Hepatocyte (in vitro differentiated cells): ENCODE measurements around the gene POU3F3. TPM values are rescaled to one million over a fixed set of nuclear protein-coding genes. Genes with fewer than 3 reads are reported as not detected.

Experiments used
- DNase-seq: peaks from one replicate; pipeline ENCODE4 v3.0.0-alpha.2; 2016; ENCODE audit warnings: low spot score
- H2AFZ ChIP-seq: fragments of 200-600 bp; sonication (generic); 2 replicates; pipeline ENCODE4 v1.6.0; 2016; ENCODE audit warnings: antibody characterized with exemption, mild to moderate bottlenecking
- H3K27ac ChIP-seq: fragments of 200-600 bp; sonication (generic); 2 replicates; pipeline ENCODE4 v1.5.1; 2016; ENCODE audit warnings: mild to moderate bottlenecking
- H3K27me3 ChIP-seq: fragments of 200-600 bp; sonication (generic); 2 replicates; pipeline ENCODE4 v1.6.1; 2016
- H3K36me3 ChIP-seq: fragments of 200-600 bp; sonication (generic); replicated peaks from 2 replicates; pipeline ENCODE4 v1.5.1; 2016; ENCODE audit warnings: low read depth; ENCODE audit not compliant: insufficient read depth
- H3K4me1 ChIP-seq: fragments of 200-600 bp; sonication (generic); 2 replicates; pipeline ENCODE4 v1.5.1; 2016; ENCODE audit warnings: mild to moderate bottlenecking, moderate library complexity; ENCODE audit not compliant: insufficient read depth
- H3K4me2 ChIP-seq: fragments of 200-600 bp; sonication (generic); 2 replicates; pipeline ENCODE4 v1.6.0; 2016
- H3K4me3 ChIP-seq: fragments of 200-600 bp; sonication (generic); 2 replicates; pipeline ENCODE4 v1.5.1; 2016; ENCODE audit warnings: mild to moderate bottlenecking
- H3K79me2 ChIP-seq: fragments of 200-600 bp; sonication (generic); 2 replicates; pipeline ENCODE4 v1.6.0; 2017; ENCODE audit warnings: mild to moderate bottlenecking
- H3K9me2 ChIP-seq: fragments of 200-600 bp; sonication (generic); replicated peaks from 2 replicates; pipeline ENCODE4 v1.6.0; 2017; ENCODE audit warnings: mild to moderate bottlenecking; ENCODE audit not compliant: insufficient read depth
- H3K9me3 ChIP-seq: fragments of 200-600 bp; sonication (generic); 2 replicates; pipeline ENCODE4 v1.5.1; 2016; ENCODE audit warnings: low read depth, mild to moderate bottlenecking
- H4K20me1 ChIP-seq: fragments of 200-600 bp; sonication (generic); 2 replicates; pipeline ENCODE4 v1.6.0; 2016; ENCODE audit warnings: mild to moderate bottlenecking; ENCODE audit not compliant: insufficient read depth, poor library complexity, severe bottlenecking
- EZH2 ChIP-seq: fragments of 200-600 bp; sonication (generic); IDR thresholded peaks from 2 replicates; pipeline ENCODE4 v1.6.1; 2016; ENCODE audit warnings: antibody characterized with exemption, mild to moderate bottlenecking, borderline replicate concordance
- EZH2phosphoT487 ChIP-seq: fragments of 200-600 bp; sonication (generic); IDR thresholded peaks from one replicate; pipeline ENCODE4 v1.6.1; 2018; ENCODE audit warnings: antibody characterized with exemption, mild to moderate bottlenecking, low read depth, moderate library complexity; ENCODE audit not compliant: unreplicated experiment, severe bottlenecking
- WGBS: methylation state at CpG from one replicate; pipeline ENCODE4 v1.1.6; 2016; ENCODE audit warnings: low lambda C conversion rate; ENCODE audit errors: missing lambda C conversion rate; 5-methylcytosine and 5-hydroxymethylcytosine counted together
- polyA plus RNA-seq: library from polyadenylated mRNA; unstranded; fragments of >200 nt; fragmentation: Nextera tagmentation; extraction: Ambion mirVana; gene quantifications from 2 replicates; pipeline ENCODE4 v1.2.1, GENCODE V29; 2016
- total RNA-seq: library from RNA; depleted of rRNA; stranded (reverse); fragments of >200 nt; gene quantifications from 2 replicates; pipeline ENCODE4 v1.2.3, GENCODE V29; 2014
- TF ChIP-seq, protein P1 (sequence below): fragments of 200-600 bp; sonication (generic); IDR thresholded peaks from 2 replicates; pipeline ENCODE4 v1.5.1; 2016; ENCODE audit warnings: antibody characterized with exemption, mild to moderate bottlenecking; ENCODE audit not compliant: poor library complexity

The POU3F3 gene
- total and polyA plus RNA-seq, 2 experiments from 2014 or later, result not detected

- H2AFZ ChIP-seq, result no peak overlapping the region
- no peak overlapping the region for H3K4me3 ChIP-seq
- DNase-seq, result no peak
These were observed 34.8 kb downstream of the POU3F3 start for GRCh38 chr2:104888489-104889258.

GRCh38 chr2:104889291-104889959, 35.5 kb downstream of the POU3F3 start:
- TF ChIP-seq EZH2 (no peak), EZH2phosphoT487 (no peak)
- TF ChIP-seq, protein P1, sequence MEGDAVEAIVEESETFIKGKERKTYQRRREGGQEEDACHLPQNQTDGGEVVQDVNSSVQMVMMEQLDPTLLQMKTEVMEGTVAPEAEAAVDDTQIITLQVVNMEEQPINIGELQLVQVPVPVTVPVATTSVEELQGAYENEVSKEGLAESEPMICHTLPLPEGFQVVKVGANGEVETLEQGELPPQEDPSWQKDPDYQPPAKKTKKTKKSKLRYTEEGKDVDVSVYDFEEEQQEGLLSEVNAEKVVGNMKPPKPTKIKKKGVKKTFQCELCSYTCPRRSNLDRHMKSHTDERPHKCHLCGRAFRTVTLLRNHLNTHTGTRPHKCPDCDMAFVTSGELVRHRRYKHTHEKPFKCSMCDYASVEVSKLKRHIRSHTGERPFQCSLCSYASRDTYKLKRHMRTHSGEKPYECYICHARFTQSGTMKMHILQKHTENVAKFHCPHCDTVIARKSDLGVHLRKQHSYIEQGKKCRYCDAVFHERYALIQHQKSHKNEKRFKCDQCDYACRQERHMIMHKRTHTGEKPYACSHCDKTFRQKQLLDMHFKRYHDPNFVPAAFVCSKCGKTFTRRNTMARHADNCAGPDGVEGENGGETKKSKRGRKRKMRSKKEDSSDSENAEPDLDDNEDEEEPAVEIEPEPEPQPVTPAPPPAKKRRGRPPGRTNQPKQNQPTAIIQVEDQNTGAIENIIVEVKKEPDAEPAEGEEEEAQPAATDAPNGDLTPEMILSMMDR, result no peak

More at GRCh38 chr2:104888489-104889258, 34.8 kb downstream of the POU3F3 start:
- Histone ChIP-seq H3K79me2 (no peaks in the 10 kb centered on the region), H4K20me1 (no peaks in the 10 kb centered on the region), H3K36me3 (no peaks in the 10 kb centered on the region), H3K9me2 (no peaks in the 10 kb centered on the region), H3K9me3 (no peaks in the 10 kb centered on the region), H3K4me1 (no peaks in the 10 kb centered on the region), H3K4me2 (no peak overlapping the region), H3K27ac (no peak overlapping the region), H3K27me3 (peaks cover 9% of the 10 kb centered on the region)
- WGBS, result 90% methylated on average over 7 of the region's 7 CpGs
- TF ChIP-seq EZH2phosphoT487, result no peak
- TF ChIP-seq EZH2, result no peak
- TF ChIP-seq, protein P1, result no peak

GRCh38 chr2:104889960-104890684, 36.2 kb downstream of the POU3F3 start:
- TF ChIP-seq, protein P1, result no peak
- TF ChIP-seq EZH2phosphoT487, result no peak
- TF ChIP-seq EZH2, result no peak
- H4K20me1 ChIP-seq, result no peaks in the 10 kb centered on the region
- no peak overlapping the region for H2AFZ ChIP-seq
- WGBS, result 88% methylated on average over 15 of the region's 15 CpGs
- no peaks in the 10 kb centered on the region for H3K27me3 ChIP-seq
- no peak overlapping the region for H3K27ac ChIP-seq
- no peak overlapping the region for H3K4me2 ChIP-seq
- no peaks in the 10 kb centered on the region for H3K9me2 ChIP-seq
- no peak overlapping the region for H3K4me3 ChIP-seq
- DNase-seq, result no peak
- H3K4me1 ChIP-seq, result no peaks in the 10 kb centered on the region
- H3K36me3 ChIP-seq, result no peaks in the 10 kb centered on the region
- H3K9me3 ChIP-seq, result no peaks in the 10 kb centered on the region
- no peaks in the 10 kb centered on the region for H3K79me2 ChIP-seq

More at GRCh38 chr2:104889291-104889959, 35.5 kb downstream of the POU3F3 start:
- H4K20me1 ChIP-seq, result no peaks in the 10 kb centered on the region
- H3K36me3 ChIP-seq, result no peaks in the 10 kb centered on the region
- no peak overlapping the region for H3K27ac ChIP-seq
- H3K4me3 ChIP-seq, result no peak overlapping the region
- H2AFZ ChIP-seq, result no peak overlapping the region
- H3K4me2 ChIP-seq, result no peak overlapping the region
- H3K9me3 ChIP-seq, result no peaks in the 10 kb centered on the region
- no peaks in the 10 kb centered on the region for H3K79me2 ChIP-seq
- H3K9me2 ChIP-seq, result no peaks in the 10 kb centered on the region
- WGBS, result 76% methylated on average over 8 of the region's 8 CpGs
- no peak for DNase-seq
- peaks cover 2% of the 10 kb centered on the region for H3K27me3 ChIP-seq
- no peaks in the 10 kb centered on the region for H3K4me1 ChIP-seq
